HG03095 (cell line): ENCODE data around the gene HMCN2.

ENCODE experiments used
- ATAC-seq: cut with Tn5 transposase; IDR thresholded peaks from one replicate; pipeline ENCODE4 v1.9.1; 2021; ENCODE audit warnings: moderate library complexity; ENCODE audit not compliant: unreplicated experiment

HMCN2 gene, protein sequence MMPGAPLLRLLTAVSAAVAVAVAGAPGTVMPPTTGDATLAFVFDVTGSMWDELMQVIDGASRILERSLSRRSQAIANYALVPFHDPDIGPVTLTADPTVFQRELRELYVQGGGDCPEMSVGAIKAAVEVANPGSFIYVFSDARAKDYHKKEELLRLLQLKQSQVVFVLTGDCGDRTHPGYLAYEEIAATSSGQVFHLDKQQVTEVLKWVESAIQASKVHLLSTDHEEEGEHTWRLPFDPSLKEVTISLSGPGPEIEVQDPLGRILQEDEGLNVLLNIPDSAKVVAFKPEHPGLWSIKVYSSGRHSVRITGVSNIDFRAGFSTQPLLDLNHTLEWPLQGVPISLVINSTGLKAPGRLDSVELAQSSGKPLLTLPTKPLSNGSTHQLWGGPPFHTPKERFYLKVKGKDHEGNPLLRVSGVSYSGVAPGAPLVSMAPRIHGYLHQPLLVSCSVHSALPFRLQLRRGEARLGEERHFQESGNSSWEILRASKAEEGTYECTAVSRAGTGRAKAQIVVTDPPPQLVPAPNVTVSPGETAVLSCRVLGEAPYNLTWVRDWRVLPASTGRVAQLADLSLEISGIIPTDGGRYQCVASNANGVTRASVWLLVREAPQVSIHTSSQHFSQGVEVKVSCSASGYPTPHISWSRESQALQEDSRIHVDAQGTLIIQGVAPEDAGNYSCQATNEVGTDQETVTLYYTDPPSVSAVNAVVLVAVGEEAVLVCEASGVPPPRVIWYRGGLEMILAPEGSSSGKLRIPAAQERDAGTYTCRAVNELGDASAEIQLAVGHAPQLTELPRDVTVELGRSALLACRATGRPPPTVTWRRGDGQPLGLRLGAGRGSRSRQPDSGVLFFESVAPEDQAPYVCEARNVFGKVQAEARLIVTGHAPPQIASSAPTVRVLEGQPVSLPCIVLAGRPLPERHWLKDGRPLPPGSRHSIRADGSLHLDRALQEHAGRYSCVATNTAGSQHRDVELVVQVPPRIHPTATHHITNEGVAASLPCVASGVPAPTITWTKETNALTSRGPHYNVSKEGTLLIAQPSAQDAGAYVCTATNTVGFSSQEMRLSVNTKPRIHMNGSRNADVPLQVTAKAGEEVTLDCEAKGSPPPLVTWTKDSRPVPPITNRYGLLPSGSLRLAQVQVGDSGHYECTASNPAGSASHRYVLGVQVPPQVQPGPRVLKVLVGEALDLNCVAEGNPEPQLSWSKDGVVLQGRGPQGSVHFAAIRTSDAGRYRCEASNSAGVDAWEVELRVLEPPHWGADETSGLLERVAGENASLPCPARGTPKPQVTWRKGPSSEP (N-terminal part only)

DNA sequence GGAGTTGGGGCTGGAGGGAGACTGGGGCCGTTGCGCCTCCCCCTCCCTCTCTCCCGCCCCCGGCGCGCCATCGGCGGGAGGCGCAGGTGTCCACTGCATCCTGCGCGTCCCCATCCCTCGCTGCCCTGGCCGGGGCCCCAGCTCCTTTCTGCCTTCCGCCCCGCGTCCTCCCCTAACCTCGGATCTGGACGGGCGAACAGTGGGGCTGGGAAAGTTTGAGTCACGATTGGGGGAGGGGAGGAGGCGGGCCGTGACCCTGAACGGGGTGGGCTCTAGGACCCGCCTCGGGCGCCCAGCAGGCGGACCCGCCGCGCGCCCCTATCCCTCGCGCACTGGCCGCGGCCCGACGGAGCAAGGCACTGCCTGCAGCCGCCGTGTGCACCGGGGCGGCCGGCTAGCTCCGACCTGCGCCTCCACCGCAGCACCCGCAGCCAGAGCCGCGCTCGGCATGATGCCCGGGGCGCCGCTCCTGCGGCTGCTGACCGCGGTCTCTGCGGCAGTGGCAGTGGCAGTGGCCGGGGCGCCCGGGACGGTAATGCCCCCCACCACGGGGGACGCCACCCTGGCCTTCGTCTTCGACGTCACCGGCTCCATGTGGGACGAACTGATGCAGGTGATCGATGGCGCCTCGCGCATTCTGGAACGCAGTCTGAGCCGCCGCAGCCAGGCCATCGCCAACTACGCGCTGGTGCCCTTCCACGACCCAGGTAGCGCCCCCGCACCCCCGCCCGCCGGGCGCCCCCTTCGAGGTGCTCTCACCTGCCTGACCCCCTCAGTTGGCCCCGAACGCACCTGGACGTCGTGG lies at the start of gene HMCN2:
Gene HMCN2, plus strand, starts transcription at position 330 of the 805 bp plus-strand sequence. Its CDS starts 119 bp downstream, at position 449.
- no peak for ATAC-seq

DNA sequence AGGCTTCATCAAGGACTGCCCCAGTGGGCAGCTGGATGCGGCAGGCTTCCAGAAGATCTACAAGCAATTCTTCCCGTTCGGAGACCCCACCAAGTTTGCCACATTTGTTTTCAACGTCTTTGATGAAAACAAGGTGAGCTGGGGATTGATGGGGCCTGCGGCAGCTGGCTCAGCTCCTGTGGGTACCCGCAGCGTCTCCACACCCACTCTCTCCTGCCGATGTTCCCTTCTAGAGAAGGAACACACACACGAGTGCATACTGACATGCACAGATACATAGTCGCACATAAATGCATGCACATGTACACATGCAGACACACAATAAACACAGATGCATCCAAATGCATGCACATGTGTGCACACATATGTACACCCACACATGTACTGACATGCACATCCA lies 47.7 kb upstream of the HMCN2 start:
- no peak for ATAC-seq

DNA sequence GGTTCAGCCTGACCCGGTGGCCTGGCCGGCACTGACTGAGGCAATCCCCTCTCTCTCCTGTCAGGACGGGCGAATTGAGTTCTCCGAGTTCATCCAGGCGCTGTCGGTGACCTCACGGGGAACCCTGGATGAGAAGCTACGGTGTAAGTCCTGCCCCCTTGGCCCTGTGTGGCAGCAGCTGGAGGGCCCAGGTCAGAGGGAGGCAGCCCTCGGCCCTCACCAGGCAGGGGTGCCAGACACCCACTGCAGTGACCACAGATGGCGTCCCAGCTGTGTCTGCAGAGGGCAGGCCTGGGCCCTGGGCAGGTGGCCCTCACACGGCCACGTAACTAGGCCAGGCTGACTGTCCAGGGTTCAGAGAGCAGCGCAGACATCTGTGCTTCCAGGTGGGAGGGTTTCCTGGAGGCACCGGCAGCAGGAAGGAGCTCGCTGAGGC lies 45.9 kb upstream of the HMCN2 start:
- no peak for ATAC-seq

DNA sequence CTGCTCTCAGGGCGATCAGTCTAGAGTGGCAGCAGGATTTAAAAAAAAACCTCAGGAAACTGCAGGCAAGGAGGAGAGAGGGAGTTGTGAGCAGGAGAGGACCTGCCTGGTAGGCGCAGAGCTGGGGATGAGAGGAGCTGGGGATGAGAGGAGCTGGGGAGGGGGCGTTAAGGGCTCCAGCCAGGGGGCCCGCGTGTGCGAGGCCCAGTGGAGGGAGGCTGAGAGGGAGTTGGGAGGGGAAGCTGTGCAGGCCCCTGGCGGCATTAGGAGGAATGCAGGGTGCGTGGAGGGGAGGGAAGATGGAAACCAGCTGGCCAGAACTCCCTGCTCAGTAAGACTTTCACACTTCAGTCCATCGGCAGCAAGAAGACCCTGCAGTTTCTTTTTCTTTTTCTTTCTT lies 45.2 kb upstream of the HMCN2 start:
- no peak for ATAC-seq

DNA sequence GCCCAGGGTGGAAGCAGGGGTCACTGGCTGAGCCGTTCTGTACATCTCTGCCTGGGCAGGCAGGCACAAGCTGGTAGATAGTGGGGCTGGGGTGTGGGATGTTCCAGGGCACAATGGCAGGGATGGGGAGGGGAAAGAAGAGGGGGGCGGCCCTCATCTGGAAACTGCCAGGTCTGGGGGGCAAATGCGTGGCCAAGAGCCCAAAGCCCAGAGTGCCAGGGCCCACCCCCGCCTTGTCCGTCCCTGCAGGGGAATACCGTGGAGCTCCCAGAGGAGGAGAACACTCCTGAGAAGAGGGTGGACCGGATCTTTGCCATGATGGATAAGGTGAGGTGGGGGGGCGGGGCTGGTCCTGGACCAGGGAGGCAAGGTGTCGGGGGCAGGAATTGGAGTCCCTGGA lies 42.7 kb upstream of the HMCN2 start:
- no peak for ATAC-seq

DNA sequence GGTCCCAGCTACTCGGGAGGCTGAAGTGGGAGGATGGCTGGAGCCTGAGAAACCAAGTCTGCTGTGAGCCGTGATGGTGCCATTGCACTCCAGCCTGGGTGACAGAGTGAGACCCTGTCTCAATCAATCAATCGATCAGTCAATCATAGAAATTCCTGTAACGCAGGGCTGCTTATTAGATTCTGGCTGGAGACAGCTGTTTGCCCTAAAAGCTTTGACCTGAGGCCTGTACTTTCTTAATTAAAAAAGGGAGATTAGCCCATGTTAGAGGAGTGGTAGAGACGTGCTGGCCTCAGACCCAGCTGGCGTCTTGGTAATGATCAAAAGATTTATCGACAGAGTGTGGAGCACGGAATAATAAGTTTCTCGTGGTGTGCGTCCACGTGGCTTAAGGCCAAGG lies 40.5 kb upstream of the HMCN2 start:
- ATAC-seq = no peak

DNA sequence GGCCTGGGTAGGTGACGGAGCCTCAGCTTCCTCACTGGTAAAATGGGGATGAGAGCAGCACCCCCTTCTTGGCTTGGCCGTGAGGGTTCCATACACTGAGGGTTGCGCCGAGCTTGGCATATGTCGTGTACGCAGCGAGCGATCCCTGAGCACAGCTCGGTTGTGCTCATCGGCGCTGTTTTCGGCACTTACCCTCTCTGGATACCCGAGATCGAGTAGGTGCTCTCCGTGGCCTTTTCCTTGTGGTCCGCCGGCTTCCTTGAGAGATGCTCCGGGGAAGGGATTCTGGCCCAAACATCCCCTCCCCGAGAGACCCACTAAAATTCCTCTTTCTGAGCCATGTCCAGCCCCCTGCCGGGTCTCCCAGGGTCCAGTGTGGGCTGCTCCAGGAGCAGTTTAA lies 40.0 kb upstream of the HMCN2 start:
- no peak for ATAC-seq

DNA sequence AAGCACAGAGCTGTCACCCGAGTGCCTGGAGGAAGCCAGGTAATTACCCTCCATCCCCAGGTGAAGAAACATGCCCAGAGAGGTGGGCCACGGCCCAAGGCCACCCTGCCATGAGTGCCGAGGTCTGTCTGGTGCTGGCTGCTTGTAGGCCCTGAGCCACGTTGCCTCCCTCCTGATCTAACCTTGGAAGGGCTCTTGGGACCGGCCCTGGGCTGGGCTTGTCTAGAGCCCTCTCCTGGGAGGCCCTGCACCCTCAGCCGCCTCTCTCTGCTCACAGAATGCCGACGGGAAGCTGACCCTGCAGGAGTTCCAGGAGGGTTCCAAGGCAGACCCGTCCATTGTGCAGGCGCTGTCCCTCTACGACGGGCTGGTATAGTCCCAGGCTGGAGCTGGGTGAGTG lies 39.4 kb upstream of the HMCN2 start:
- ATAC-seq = no peak

DNA sequence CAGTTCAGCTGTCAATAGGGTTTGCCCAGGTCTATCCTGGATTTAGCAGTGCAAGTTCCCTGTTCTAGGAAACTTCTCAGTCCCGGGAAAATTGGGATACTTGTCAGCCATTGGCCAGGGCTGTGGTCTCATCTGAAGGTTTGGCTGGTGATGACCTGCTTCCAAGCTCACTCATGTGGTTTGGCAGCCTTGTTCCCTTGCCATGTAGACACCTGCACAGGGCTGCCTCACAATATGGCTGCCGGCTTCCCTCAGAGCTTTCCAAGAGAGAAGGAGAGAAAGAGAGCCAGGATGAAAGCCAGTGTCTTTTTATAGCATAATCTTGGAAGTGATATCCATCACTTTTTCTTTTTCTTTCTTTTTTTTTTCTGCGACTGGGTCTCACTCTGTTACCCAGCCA lies 37.7 kb upstream of the HMCN2 start:
- ATAC-seq = no peak

DNA sequence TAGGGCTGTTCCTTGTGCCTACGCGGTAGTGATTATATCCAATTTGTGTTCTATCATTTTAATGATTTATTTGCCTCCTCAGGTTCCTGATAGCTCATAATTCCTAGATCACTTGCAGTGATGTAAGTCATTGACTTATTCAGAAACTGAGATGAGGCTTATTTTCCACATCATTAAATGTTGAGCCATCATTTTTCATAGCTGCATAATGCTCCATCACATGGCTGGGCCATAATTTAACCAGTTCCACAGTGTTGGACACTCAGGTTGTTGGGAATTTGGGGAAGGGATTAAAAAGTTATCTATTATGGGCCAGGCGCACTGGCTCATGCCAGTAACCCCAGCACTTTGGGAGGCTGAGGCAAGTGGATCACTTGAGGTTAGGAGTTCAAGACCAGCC lies 35.8 kb upstream of the HMCN2 start:
- no peak for ATAC-seq

DNA sequence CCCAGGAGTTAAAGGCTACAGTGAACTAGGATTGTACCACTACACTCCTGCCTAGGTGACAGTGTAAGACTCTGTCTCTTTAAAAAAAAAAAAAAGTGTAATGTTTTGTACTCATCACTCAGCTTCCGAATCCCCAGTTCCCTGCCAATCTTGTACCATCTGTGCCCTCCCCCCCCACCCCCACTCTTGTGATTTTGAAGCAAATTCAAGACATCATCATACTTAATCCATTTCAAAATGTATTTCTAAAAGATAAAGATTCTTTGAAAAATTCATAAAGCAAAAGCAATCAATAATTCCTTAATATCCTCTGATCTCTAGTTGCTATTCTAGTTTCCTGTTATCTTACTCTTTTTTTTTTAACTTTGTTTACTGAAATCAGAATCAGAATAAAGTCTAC lies 34.9 kb upstream of the HMCN2 start:
- no peak for ATAC-seq

DNA sequence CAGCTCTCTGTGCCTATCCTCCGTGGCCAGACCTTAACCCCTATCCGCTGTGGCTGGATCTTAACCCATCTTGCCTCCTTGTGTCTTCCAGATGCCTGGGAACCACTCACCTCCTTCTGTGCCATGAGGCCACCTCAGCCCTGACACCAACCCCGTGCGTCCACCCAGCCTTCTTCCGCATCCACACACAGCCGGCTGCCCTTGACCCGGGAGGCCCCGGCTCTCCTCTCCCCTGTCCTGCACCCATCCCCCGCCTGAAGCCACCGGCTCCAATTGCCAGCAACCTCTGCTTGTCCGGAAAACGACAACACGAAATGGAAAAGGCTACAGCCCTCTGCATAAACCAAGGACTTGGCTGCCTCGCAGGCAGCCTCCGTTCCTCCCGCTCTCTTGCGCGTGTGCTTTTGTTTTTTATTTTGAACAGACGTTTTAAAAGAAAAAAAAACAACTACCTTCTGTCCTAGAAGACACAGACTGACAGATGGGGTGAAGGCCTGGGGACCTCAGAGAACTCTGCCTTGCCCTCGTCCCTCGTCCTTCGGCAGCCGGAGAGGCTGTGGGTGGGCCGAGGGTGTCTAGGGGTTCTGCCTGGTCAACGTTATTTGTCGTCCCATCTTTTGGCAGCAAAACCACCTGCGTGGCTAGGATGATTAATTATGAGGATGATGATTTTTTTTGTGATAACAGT lies 32.5 kb upstream of the HMCN2 start:
- no peak for ATAC-seq

DNA sequence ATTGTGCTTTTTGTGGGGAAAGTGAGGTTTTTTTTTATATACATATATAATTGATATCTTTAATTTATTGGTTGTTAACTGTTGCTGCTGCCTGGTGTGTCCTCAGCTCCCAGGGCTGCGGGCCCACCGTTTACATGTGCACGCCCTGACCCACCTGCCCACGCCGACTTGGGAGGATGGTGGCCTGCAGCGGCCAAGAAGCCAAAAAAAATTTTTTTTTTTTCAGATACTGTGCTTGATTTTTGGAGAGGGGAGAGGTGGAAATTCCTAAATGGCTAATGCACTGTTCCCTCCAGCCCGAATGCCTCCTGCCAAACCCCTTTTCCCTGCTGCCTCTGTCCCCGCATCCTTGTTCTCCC lies 32.0 kb upstream of the HMCN2 start:
- ATAC-seq = no peak

DNA sequence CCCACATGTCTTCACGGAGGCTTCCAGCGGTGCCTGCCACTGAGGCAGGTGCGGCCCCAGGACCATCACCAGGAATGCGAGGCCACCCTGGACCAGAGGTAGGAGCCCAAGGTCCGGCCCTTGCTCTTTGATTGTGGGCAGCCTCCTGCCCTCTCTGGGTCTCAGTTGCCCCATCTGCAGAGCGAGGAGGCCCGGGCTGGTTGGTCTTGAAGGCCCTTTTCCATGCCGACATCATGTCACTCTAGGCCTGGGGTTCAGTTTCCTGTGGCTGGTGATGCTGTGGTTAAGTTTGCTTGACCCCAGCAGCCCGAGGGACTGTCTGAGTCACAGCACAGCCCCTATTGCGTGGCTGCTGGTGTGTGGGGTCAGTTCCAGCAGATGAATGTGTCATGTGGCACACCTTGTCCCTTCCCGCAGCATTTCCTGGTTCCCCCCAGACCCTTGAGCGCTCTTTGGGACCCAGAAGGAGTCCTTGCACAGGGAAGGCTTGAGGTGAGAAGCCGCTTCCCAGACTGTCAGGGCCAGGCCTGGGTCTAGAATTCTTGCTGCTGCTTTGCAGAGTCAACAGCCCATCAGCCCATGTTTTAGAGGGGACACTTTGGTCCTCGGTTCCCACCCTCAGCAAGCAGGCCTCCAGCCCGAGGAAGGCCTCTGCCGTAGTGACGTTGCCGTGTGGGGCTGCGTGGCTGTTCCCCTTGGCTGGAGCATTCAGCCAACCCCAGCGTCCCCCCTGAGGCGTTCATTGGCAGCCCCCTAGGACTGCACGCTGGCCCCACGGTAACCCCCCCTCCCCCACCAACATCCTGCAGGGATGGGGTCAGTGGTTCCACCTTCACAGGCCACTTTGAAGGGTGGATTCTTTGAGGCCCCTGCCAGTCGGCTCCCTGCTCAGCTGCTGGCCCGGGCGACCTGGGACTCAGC lies 31.0 kb upstream of the HMCN2 start:
- no peak for ATAC-seq

DNA sequence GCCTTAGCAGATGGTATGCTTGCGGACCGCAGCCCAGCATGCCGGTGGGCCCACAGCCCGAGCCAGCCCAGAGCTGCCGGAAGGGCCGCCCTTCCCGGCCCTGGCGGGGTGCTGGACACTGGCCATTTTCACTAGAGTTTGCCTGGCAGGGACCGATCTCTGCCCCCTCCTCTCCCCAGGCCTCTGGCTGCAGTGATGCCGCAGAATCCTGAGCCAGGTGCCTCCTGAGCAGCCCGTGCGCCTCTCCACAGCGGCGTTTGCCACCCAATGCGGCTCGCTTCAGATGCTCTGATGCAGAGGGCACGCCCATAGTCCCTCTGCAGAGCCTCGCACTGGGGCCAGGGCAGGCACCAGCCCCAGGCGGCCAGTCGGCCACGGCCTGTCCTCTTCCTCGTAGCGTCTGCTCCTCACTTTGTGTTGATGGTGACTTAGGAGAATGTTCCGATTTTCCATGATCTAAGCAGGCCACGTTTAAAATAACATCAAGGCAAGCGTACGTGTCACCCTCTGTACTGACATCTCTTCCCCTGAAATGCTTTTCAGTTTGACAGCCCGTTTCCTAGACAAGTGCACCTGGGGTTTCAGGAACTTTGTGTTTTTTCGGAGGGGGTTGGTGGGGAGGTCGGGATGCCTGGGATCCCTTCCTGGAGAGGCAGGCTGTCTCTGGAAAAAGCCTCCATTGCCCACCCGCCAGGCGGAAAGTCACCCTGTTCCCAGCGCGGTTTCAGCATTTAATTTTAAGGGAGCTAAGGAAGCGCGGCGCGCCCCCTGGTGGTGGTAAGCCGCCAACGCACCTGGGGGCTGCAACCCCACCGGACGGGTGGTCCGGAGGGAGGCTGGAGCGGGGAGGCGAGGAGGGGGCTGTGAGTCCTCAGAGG lies 29.8 kb upstream of the HMCN2 start:
- no peak for ATAC-seq

DNA sequence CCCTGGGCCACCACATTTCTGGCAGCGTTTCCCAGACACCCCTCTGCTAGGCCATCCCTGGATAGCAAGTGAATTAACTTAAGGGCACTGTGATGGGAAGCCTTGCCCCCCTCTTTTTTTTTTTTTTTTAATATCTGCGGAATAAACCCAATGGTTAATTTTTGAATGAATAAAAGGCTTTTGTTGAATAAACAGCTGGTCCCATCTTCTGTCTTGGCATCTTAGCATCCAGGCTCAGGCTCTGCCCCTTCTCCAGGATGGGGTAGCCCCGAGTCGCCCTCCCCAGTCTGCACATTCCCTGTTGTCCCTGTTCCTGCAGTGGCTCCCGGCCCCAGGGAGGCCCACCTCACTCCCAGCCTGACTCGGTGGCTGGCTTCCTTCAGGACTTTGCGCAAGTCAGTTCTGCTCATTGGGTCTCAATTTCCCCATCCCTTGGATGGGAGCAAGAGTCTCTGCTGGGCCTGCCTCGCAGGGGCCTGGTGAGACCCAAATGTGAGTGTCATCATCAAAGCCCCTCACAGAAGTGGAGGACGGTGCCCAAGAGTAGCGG lies 29.0 kb upstream of the HMCN2 start:
- no peak for ATAC-seq

DNA sequence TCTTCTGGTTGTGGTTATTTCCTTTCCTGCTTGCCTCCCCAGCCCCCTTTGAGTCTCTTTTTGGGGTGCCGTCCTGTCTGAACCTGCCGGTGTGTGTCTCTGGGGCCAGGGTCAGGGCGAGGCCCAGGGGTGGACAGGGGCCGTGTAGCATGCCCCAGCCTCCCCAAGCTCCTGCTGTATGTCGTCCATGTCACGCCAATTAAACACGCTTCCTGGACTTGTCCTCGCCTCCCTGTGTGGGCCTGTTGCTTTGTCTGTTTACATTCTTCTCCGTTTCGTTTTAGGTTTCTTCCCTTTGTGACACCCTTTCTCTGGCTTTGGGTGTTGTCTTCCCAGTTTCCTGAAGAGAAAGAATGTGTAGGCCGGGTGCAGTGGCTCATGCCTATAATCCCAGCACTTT lies 28.5 kb upstream of the HMCN2 start:
- ATAC-seq = no peak
